C4-2B (cell line): Measurements from ENCODE around the gene CNTNAP5.

Experiments
- H3K27ac ChIP-seq: fragments of 450-650 bp; 2 replicates; pipeline ENCODE4 v1.5.1; 2017
- CTCF ChIP-seq: fragments of 450-650 bp; conservative IDR thresholded peaks from 2 replicates; pipeline ENCODE4 v1.5.1; 2017; ENCODE audit warnings: mild to moderate bottlenecking
- ZFX ChIP-seq: fragments of 450-650 bp; IDR thresholded peaks from 2 replicates; pipeline ENCODE4 v1.6.1; 2017

CNTNAP5 gene

DNA sequence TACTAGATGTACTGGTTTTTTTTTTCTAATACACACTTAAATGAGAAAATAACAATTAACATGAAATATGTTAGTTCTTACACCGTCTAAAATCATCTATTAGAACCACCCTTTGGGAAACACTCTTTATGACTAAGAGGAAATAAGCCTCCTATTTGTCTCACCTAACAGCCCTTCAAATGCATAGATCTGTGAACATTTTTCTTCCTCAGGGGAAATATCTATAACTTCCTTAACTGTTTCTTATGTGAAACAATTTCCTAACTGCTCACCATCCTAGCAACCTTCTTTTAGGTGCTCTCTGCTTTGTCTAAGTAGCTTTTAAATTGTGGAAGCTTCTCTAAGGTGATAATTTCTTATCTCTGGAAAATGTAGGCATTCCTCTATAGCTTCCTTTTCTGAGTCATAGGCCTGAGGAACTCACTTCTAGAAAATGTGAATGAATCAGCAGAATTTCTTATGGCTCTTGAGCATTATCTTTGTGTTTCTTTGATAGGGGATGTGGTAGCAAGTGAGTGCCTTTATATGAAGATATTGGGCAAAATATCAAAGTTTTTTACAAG lies 56.1 kb downstream of the CNTNAP5 start:
- TF ChIP-seq CTCF: no peak
- TF ChIP-seq ZFX: no peak
- H3K27ac ChIP-seq: no peak overlapping the region

GRCh38 chr2:124088616-124089015 lies 63.5 kb downstream of the CNTNAP5 start:
- no peak overlapping the region for H3K27ac ChIP-seq
- TF ChIP-seq ZFX (no peak), CTCF (no peak)

DNA sequence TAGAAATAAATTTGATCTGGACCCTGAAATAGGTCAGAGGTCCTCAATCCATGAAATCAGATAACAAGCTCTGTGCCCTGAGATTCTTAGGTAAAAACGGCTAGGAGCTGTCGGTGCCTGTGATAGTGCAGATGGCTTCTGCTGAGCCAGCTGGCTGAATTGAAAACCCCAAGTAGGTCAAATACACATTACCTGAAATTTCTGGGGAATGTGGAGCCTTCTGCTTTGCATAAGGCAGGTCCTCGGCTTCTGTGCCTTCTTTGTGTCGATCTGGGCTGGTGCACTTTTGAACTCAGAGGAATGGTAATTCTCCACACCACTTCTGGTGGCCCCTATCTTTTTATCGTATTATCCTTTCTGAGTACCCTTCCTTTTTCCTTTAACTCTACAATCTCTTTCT lies 66.6 kb downstream of the CNTNAP5 start:
- TF ChIP-seq CTCF: no peak
- no peak for TF ChIP-seq ZFX
- H3K27ac ChIP-seq: no peak overlapping the region

- no peak for TF ChIP-seq ZFX
- no peak for TF ChIP-seq CTCF
- no peak overlapping the region for H3K27ac ChIP-seq
Measured at GRCh38 chr2:124092651-124093050, 67.6 kb downstream of the CNTNAP5 start.

DNA sequence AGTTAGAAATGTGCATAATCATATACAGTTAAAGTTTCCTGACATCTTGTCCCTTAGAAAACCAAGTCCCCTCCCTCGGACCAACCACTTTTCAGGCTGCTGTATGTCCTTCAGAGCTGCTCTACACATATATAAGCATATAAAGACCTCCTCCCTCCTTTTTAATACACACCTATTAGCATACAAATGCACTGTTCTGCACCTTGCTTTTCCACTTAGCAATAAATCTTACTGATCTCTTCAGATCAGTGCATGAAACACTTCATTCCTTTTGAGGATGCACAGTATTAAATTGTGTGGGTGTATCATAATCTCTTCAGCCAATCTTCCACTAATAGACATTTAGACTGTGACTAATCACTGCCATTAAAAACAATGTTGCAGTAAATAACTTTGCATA lies 79.8 kb downstream of the CNTNAP5 start:
- no peak overlapping the region for H3K27ac ChIP-seq
- no peak for TF ChIP-seq CTCF
- TF ChIP-seq ZFX: no peak

DNA sequence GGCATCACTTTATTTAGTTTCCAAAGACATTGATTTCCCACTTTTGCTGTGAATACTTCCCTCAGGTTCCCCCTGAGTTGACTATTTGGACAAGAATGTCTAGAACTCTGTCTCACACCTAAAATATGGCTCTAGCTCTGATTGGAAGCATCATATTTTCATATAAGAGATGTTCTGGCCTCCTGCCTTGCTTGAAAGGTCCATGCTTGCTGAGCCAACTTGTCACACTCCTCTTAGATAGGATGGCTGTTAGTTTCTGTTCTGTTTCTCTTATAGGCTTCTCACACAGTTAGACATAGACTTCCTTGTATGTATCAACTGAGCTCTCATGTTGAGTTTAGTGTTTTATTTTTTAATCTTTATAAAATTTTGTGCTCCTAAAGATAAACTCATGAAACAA lies 87.1 kb downstream of the CNTNAP5 start:
- H3K27ac ChIP-seq: no peak overlapping the region
- TF ChIP-seq ZFX: no peak
- TF ChIP-seq CTCF: no peak

- H3K27ac ChIP-seq: no peak overlapping the region
- TF ChIP-seq CTCF: no peak
- no peak for TF ChIP-seq ZFX
Measured at GRCh38 chr2:124112966-124113365, 87.9 kb downstream of the CNTNAP5 start.
